Parathyroid adenoma (tissue), 2 donors: ENCODE data around the gene RETREG1.

Experiments
- H2AFZ ChIP-seq: fragments of 300-600 bp; sonication (generic); one replicate; pipeline ENCODE4 v1.7.0; 2017; ENCODE audit warnings: antibody characterized with exemption, mild to moderate bottlenecking
- H3K27ac ChIP-seq: fragments of 300-600 bp; sonication (generic); one replicate; pipeline ENCODE4 v1.7.0; 2017
- H3K27me3 ChIP-seq: fragments of 300-600 bp; sonication (generic); one replicate; pipeline ENCODE4 v1.7.0; 2017; ENCODE audit warnings: low read length; ENCODE audit not compliant: control insufficient read depth, insufficient read depth
- H3K36me3 ChIP-seq: fragments of 300-600 bp; sonication (generic); one replicate; pipeline ENCODE4 v1.7.0; 2017; ENCODE audit warnings: low read length; ENCODE audit not compliant: control insufficient read depth, insufficient read depth
- H3K4me1 ChIP-seq: fragments of 300-600 bp; sonication (generic); one replicate; pipeline ENCODE4 v1.7.0; 2017; ENCODE audit warnings: control low read depth
- H3K4me2 ChIP-seq: fragments of 300-600 bp; sonication (generic); one replicate; pipeline ENCODE4 v1.7.0; 2017; ENCODE audit warnings: low read length
- H3K4me3 ChIP-seq: fragments of 300-600 bp; sonication (generic); one replicate; pipeline ENCODE4 v1.7.0; 2017; ENCODE audit warnings: low read depth, low read length
- H3K79me2 ChIP-seq: fragments of 300-600 bp; sonication (generic); one replicate; pipeline ENCODE4 v1.7.0; 2017; ENCODE audit warnings: control low read depth
- H3K9ac ChIP-seq: fragments of 300-600 bp; sonication (generic); one replicate; pipeline ENCODE4 v1.7.0; 2017; ENCODE audit warnings: mild to moderate bottlenecking
- H3K9me3 ChIP-seq: fragments of 300-600 bp; sonication (generic); one replicate; pipeline ENCODE4 v1.7.0; 2017; ENCODE audit warnings: low read length; ENCODE audit not compliant: control insufficient read depth
- CTCF ChIP-seq: fragments of 300-600 bp; sonication (generic); IDR thresholded peaks from one replicate; pipeline ENCODE4 v1.7.0; 2017; ENCODE audit warnings: antibody characterized with exemption, mild to moderate bottlenecking
- donor health status: primary hyperparathyroidism.

RETREG1 gene

GRCh38 chr5:16580382-16580781 lies 36.4 kb downstream of the RETREG1 start:
- no peak for TF ChIP-seq CTCF
- peaks cover 27% of the 10 kb centered on the region for H3K4me1 ChIP-seq
- no peaks in the 10 kb centered on the region for H3K36me3 ChIP-seq
- no peak overlapping the region for H3K4me2 ChIP-seq
- H3K27me3 ChIP-seq = no peaks in the 10 kb centered on the region
- no peak overlapping the region for H3K9ac ChIP-seq
- H3K27ac ChIP-seq = no peak overlapping the region
- H3K9me3 ChIP-seq = no peaks in the 10 kb centered on the region
- H3K79me2 ChIP-seq = peaks cover 2% of the 10 kb centered on the region
- no peak overlapping the region for H2AFZ ChIP-seq
- H3K4me3 ChIP-seq = no peak overlapping the region

DNA sequence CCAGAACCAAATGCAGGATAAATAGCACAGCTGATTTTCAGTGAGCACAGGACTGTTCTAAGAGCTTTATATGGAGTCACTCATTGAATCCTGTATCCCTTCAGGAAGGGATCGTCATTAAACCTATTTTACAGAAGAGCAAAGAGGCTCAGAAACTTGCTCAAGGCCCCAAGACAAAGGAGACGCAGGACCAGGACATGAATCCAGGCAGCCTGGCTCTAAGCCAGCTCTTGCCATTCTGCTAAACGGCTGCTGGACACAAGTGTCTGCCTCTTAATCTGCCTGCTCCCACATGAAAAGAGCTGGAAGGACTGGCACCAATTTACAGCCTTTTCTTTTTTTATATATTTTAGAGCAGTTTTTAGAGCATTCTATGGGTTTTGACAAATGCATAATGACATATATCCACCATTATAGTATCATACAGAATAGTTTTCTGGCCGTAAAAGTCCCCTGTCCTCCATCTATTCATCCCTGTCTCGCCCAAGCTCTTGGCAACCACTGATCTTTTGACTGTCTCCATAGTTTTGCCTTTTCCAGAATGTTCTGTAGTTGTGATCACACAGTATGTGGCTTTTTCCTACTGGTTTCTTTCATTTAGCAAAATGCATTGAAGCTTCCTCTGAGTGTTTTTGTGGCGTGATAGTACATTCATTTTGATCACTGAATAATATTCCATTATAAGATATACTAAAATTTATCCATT lies 37.5 kb downstream of the RETREG1 start:
- Histone ChIP-seq H3K36me3 (no peaks in the 10 kb centered on the region), H3K4me3 (no peak overlapping the region), H3K79me2 (peaks cover 2% of the 10 kb centered on the region), H3K4me2 (no peak overlapping the region), H3K4me1 (peaks cover 22% of the 10 kb centered on the region), H3K9ac (no peak overlapping the region), H3K9me3 (no peaks in the 10 kb centered on the region), H3K27me3 (no peaks in the 10 kb centered on the region), H2AFZ (no peak overlapping the region), H3K27ac (no peak overlapping the region)
- TF ChIP-seq CTCF = no peak

GRCh38 chr5:16578474-16578883 lies 38.3 kb downstream of the RETREG1 start:
- Histone ChIP-seq H3K79me2 (peaks cover 2% of the 10 kb centered on the region), H3K27me3 (no peaks in the 10 kb centered on the region), H3K4me2 (no peak overlapping the region), H3K4me1 (peaks cover 25% of the 10 kb centered on the region), H3K27ac (no peak overlapping the region), H3K4me3 (no peak overlapping the region), H3K9me3 (no peaks in the 10 kb centered on the region), H2AFZ (no peak overlapping the region), H3K9ac (no peak overlapping the region), H3K36me3 (no peaks in the 10 kb centered on the region)
- TF ChIP-seq CTCF = no peak

DNA sequence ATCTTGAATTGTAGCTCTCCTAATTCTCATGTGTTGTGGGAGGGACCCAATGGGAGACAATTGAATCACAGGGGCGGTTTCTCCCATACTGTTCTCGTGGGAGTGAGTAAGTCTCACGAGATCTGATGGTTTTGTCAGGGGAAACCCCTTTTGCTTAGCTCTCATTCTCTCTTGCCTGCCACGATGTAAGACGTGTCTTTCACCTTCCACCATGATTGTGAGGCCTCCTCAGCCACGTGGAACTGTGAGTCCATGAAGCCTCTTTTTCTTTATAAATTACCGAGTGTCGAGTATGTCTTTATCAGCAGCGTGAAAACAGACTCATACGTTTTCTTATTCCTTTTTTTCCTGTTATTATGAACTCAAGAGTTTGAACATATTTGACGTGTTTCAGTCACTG lies 39.1 kb downstream of the RETREG1 start:
- no peak overlapping the region for H3K27ac ChIP-seq

More for the DNA sequence above, 39.1 kb downstream of the RETREG1 start:
- H3K9ac ChIP-seq = no peak overlapping the region
- H3K27me3 ChIP-seq = no peaks in the 10 kb centered on the region
- TF ChIP-seq CTCF = no peak
- peaks cover 19% of the 10 kb centered on the region for H3K4me1 ChIP-seq
- H3K4me2 ChIP-seq = no peak overlapping the region
- H2AFZ ChIP-seq = no peak overlapping the region
- peaks cover 2% of the 10 kb centered on the region for H3K79me2 ChIP-seq
- no peak overlapping the region for H3K4me3 ChIP-seq
- H3K9me3 ChIP-seq = no peaks in the 10 kb centered on the region
- H3K36me3 ChIP-seq = no peaks in the 10 kb centered on the region
